GM12878 (cell line): ENCODE measurements around the gene RNF13. TPM values are rescaled to one million over a fixed set of nuclear protein-coding genes. Genes with fewer than 3 reads are reported as not detected.

Source experiments
- MEF2B ChIP-seq: fragments of 450-650 bp; IDR thresholded peaks from 2 replicates; pipeline ENCODE4 v1.6.1; 2018; ENCODE audit warnings: mild to moderate bottlenecking, moderate library complexity; ENCODE audit not compliant: partially characterized antibody, poor library complexity, severe bottlenecking
- MXI1 ChIP-seq: fragments of 150-350 bp; IDR thresholded peaks from 2 replicates; pipeline ENCODE4 v1.6.1; 2011; ENCODE audit warnings: low read depth, mild to moderate bottlenecking, inconsistent platforms, low read length, improper control_type of control experiment
- ZNF592 ChIP-seq: fragments of 450-650 bp; IDR thresholded peaks from 2 replicates; pipeline ENCODE4 v1.6.1; 2017; ENCODE audit warnings: mild to moderate bottlenecking, moderate library complexity
- polyA plus RNA-seq, 11 experiments: library from polyadenylated mRNA; depleted of rRNA in 4 of 11; unstranded in 6 of 11; stranded (reverse) in 5 of 11; fragments of >200 nt; fragmentation: Nextera tagmentation in 4 of 11; fragmentation: Illumina TruSeq in 1 of 11; extraction: Ambion mirVana in 4 of 11; extraction: Trizol in 1 of 11; gene quantifications; 1 replicate in 1 of 11; 2 replicates in 10 of 11; pipeline versions ENCODE4 v1.2.1 to v1.2.3, GENCODE V29; 2011 to 2016; ENCODE audit warnings: inconsistent platforms in 2 of 11, missing spikeins in 2 of 11, low read depth in 1 of 11
- total RNA-seq, 4 experiments: library from RNA; depleted of rRNA in 3 of 4; stranded (reverse); fragments of >200 nt in 3 of 4; fragmentation: Illumina TruSeq in 1 of 4; extraction: Trizol in 1 of 4; gene quantifications; 2 replicates each; pipeline versions ENCODE4 v1.2.1 to v1.2.3, GENCODE V29; 2013 to 2021
- TF ChIP-seq, protein P1 (sequence below): IDR thresholded peaks from 2 replicates; pipeline ENCODE4 v1.6.1; 2012; ENCODE audit warnings: mild to moderate bottlenecking, low read depth, low read length
- TF ChIP-seq, protein P2 (sequence below): fragments of 450-650 bp; formaldehyde crosslinking; IDR thresholded peaks from 2 replicates; pipeline ENCODE4 v1.4.0; 2022; ENCODE audit warnings: mild to moderate bottlenecking, moderate library complexity

The RNF13 gene
- total and polyA plus RNA-seq, 10 of the 15 experiments (the other 5 are each of a cell fraction or from before 2014, with no cell fraction given) = 18.9 to 73.4 (median 36.7) TPM

- no peak for TF ChIP-seq ZNF592
- no peak for TF ChIP-seq MEF2B
- TF ChIP-seq, protein P1, sequence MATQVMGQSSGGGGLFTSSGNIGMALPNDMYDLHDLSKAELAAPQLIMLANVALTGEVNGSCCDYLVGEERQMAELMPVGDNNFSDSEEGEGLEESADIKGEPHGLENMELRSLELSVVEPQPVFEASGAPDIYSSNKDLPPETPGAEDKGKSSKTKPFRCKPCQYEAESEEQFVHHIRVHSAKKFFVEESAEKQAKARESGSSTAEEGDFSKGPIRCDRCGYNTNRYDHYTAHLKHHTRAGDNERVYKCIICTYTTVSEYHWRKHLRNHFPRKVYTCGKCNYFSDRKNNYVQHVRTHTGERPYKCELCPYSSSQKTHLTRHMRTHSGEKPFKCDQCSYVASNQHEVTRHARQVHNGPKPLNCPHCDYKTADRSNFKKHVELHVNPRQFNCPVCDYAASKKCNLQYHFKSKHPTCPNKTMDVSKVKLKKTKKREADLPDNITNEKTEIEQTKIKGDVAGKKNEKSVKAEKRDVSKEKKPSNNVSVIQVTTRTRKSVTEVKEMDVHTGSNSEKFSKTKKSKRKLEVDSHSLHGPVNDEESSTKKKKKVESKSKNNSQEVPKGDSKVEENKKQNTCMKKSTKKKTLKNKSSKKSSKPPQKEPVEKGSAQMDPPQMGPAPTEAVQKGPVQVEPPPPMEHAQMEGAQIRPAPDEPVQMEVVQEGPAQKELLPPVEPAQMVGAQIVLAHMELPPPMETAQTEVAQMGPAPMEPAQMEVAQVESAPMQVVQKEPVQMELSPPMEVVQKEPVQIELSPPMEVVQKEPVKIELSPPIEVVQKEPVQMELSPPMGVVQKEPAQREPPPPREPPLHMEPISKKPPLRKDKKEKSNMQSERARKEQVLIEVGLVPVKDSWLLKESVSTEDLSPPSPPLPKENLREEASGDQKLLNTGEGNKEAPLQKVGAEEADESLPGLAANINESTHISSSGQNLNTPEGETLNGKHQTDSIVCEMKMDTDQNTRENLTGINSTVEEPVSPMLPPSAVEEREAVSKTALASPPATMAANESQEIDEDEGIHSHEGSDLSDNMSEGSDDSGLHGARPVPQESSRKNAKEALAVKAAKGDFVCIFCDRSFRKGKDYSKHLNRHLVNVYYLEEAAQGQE = no peak
- TF ChIP-seq, protein P2, sequence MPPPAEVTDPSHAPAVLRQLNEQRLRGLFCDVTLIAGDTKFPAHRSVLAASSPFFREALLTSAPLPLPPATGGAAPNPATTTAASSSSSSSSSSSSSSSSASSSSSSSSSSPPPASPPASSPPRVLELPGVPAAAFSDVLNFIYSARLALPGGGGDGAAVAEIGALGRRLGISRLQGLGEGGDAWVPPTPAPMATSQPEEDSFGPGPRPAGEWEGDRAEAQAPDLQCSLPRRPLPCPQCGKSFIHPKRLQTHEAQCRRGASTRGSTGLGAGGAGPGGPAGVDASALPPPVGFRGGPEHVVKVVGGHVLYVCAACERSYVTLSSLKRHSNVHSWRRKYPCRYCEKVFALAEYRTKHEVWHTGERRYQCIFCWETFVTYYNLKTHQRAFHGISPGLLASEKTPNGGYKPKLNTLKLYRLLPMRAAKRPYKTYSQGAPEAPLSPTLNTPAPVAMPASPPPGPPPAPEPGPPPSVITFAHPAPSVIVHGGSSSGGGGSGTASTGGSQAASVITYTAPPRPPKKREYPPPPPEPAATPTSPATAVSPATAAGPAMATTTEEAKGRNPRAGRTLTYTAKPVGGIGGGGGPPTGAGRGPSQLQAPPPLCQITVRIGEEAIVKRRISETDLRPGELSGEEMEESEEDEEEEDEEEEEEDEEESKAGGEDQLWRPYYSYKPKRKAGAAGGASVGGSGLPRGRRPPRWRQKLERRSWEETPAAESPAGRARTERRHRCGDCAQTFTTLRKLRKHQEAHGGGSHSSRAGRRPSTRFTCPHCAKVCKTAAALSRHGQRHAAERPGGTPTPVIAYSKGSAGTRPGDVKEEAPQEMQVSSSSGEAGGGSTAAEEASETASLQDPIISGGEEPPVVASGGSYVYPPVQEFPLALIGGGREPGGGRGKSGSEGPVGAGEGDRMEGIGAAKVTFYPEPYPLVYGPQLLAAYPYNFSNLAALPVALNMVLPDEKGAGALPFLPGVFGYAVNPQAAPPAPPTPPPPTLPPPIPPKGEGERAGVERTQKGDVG (CRISPR knock-in tag) = no peak
- no peak for TF ChIP-seq MXI1
These were observed 38.0 kb downstream of the RNF13 start (continued) for GRCh38 chr3:149850787-149851584.
